HepG2 (cell line): ENCODE results near the gene P2RY6. TPM values are rescaled to one million over a fixed set of nuclear protein-coding genes. Genes with fewer than 3 reads are reported as not detected.
A peak's percentile ranks its signal among the peaks of the same experiment; 100 is the strongest.

Source experiments
- ARID2 ChIP-seq: sonication (generic); formaldehyde crosslinking; IDR thresholded peaks from 2 replicates; pipeline ENCODE4 v1.8.1; 2022; ENCODE audit warnings: mild to moderate bottlenecking, missing genetic modification reagents, borderline replicate concordance
- DNMT1 ChIP-seq: sonication (generic); formaldehyde crosslinking; IDR thresholded peaks from 2 replicates; pipeline ENCODE4 v1.5.1; 2020; ENCODE audit warnings: mild to moderate bottlenecking, missing genetic modification reagents
- KAT7 ChIP-seq: IDR thresholded peaks from 2 replicates; pipeline ENCODE4 v1.6.1; 2018; ENCODE audit warnings: borderline replicate concordance, missing compliant biosample characterization
- MED1 ChIP-seq: sonication (generic); formaldehyde crosslinking; IDR thresholded peaks from 2 replicates; pipeline ENCODE4 v1.4.0; 2020; ENCODE audit warnings: missing genetic modification reagents
- PCBP2 ChIP-seq: fragments of 200-400 bp; formaldehyde crosslinking; optimal IDR thresholded peaks from 2 replicates; pipeline ENCODE3; 2018; ENCODE audit warnings: low read length, low read depth; ENCODE audit not compliant: poor library complexity, severe bottlenecking
- REXO4 ChIP-seq: sonication (generic); formaldehyde crosslinking; IDR thresholded peaks from 2 replicates; pipeline ENCODE4 v1.8.0; 2022; ENCODE audit warnings: missing genetic modification reagents, mild to moderate bottlenecking, borderline replicate concordance
- SP4 ChIP-seq: sonication (generic); formaldehyde crosslinking; IDR thresholded peaks from 2 replicates; pipeline ENCODE4 v1.8.1; 2023; ENCODE audit warnings: mild to moderate bottlenecking, missing genetic modification reagents
- ZNF251 ChIP-seq: sonication (generic); formaldehyde crosslinking; IDR thresholded peaks from 2 replicates; pipeline ENCODE4 v1.9.0; 2021; ENCODE audit warnings: mild to moderate bottlenecking, missing genetic modification reagents
- ZNF337 ChIP-seq: sonication (generic); formaldehyde crosslinking; IDR thresholded peaks from 2 replicates; pipeline ENCODE4 v1.5.1; 2020; ENCODE audit warnings: missing genetic modification reagents, low read depth, mild to moderate bottlenecking, borderline replicate concordance
- ZNF644 ChIP-seq: IDR thresholded peaks from 2 replicates; pipeline ENCODE4 v1.6.1; 2016; ENCODE audit warnings: low read depth
- ZNF713 ChIP-seq: sonication (generic); formaldehyde crosslinking; IDR thresholded peaks from 2 replicates; pipeline ENCODE4 v1.4.0; 2020; ENCODE audit warnings: mild to moderate bottlenecking, missing genetic modification reagents
- polyA plus RNA-seq, 8 experiments: library from polyadenylated mRNA; depleted of rRNA in 3 of 8; stranded (reverse) in 7 of 8; unstranded in 1 of 8; fragments of >200 nt; fragmentation: Illumina TruSeq in 4 of 8; extraction: Trizol in 4 of 8; gene quantifications; 2 replicates each; pipeline versions ENCODE4 v1.2.1 to v1.2.3, GENCODE V29; 2011 to 2016; ENCODE audit warnings: low read depth in 4 of 8, missing spikeins in 1 of 8, mixed read lengths in 1 of 8; ENCODE audit not compliant: insufficient read depth in 1 of 8
- total RNA-seq, 5 experiments: library from RNA; depleted of rRNA; stranded (reverse); fragments of >200 nt; fragmentation: Illumina TruSeq; extraction: Trizol; gene quantifications; 2 replicates each; pipeline ENCODE4 v1.2.3, GENCODE V29; 2016; ENCODE audit warnings: low read depth in 1 of 5
- TF ChIP-seq, protein P1 (sequence below): sonication (generic); formaldehyde crosslinking; IDR thresholded peaks from 2 replicates; pipeline ENCODE4 v1.8.0; 2022; ENCODE audit warnings: missing genetic modification reagents, mild to moderate bottlenecking, moderate library complexity, borderline replicate concordance
- TF ChIP-seq, protein P2 (sequence below), 2 experiments: sonication (generic) in 1 of 2; formaldehyde crosslinking in 1 of 2; IDR thresholded peaks; 2 replicates each; pipeline versions ENCODE4 v1.5.1 to v1.6.1; 2011 to 2020; ENCODE audit warnings: borderline replicate concordance in 1 of 2, low read depth in 1 of 2, low read length in 1 of 2, mild to moderate bottlenecking in 1 of 2, missing genetic modification reagents in 1 of 2, moderate library complexity in 1 of 2
- TF ChIP-seq, protein P3 (sequence below): IDR thresholded peaks from 2 replicates; pipeline ENCODE4 v1.6.1; 2016

Gene P2RY6
- total and polyA plus RNA-seq, 2 of the 13 experiments (the other 11 are each of a cell fraction or from before 2014, with no cell fraction given) = 0.09 to 0.29 TPM

DNA sequence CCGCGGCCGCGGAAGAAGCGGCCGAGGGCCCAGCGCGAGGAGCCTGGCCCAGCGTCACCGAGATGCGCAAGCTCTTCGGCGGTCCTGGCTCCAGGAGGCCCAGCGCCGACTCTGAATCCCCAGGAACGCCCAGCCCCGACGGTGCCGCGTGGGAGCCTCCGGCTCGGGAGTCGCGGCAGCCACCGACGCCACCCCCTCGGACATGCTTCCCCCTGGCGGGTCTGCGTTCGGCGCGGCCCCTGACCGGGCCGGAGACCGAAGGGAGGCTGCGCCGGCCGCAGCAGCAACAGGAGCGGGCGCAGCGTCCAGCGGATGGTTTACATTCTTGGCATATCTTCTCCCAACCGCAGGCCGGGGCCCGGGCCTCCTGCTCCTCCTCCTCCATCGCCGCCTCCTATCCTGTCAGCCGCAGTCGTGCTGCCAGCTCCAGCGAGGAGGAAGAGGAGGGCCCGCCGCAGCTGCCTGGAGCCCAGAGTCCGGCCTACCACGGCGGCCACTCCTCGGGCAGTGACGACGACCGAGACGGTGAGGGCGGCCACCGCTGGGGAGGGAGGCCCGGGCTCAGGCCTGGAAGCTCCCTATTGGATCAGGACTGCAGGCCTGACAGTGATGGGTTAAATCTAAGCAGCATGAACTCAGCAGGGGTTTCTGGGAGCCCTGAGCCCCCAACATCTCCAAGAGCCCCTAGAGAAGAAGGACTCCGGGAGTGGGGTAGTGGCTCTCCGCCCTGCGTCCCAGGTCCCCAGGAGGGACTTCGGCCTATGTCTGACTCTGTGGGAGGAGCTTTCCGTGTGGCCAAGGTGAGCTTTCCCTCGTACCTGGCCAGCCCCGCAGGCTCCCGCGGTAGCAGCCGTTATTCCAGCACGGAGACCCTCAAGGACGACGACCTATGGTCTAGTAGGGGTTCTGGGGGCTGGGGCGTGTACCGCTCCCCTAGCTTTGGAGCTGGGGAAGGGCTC, 37.1 kb downstream of the P2RY6 start (continued):
- TF ChIP-seq, protein P1, sequence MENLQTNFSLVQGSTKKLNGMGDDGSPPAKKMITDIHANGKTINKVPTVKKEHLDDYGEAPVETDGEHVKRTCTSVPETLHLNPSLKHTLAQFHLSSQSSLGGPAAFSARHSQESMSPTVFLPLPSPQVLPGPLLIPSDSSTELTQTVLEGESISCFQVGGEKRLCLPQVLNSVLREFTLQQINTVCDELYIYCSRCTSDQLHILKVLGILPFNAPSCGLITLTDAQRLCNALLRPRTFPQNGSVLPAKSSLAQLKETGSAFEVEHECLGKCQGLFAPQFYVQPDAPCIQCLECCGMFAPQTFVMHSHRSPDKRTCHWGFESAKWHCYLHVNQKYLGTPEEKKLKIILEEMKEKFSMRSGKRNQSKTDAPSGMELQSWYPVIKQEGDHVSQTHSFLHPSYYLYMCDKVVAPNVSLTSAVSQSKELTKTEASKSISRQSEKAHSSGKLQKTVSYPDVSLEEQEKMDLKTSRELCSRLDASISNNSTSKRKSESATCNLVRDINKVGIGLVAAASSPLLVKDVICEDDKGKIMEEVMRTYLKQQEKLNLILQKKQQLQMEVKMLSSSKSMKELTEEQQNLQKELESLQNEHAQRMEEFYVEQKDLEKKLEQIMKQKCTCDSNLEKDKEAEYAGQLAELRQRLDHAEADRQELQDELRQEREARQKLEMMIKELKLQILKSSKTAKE (CRISPR knock-in tag) = peak; percentile 81; the same call in 1 of the 2 replicates
- no peak for TF ChIP-seq ZNF251 (CRISPR knock-in tag)
- TF ChIP-seq ZNF337 (CRISPR knock-in tag) = no peak
- no peak for TF ChIP-seq ZNF713 (CRISPR knock-in tag)
- 0 out of 2 replicates have a peak, but pooled peaks have one; percentile 21 for TF ChIP-seq ZNF644 (CRISPR knock-in tag)
- no peak for TF ChIP-seq KAT7 (CRISPR knock-in tag)
- TF ChIP-seq DNMT1 = no peak
- no peak for TF ChIP-seq PCBP2
- TF ChIP-seq, protein P2, sequence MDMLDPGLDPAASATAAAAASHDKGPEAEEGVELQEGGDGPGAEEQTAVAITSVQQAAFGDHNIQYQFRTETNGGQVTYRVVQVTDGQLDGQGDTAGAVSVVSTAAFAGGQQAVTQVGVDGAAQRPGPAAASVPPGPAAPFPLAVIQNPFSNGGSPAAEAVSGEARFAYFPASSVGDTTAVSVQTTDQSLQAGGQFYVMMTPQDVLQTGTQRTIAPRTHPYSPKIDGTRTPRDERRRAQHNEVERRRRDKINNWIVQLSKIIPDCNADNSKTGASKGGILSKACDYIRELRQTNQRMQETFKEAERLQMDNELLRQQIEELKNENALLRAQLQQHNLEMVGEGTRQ (IDR thresholded peaks at IDR 0.05; ENCODE audit: low read depth, low read length) = no peak
- TF ChIP-seq, protein P2 (CRISPR knock-in tag; IDR thresholded peaks at IDR 0.05; ENCODE audit: borderline replicate concordance) = no peak
- TF ChIP-seq REXO4 = no peak
- peak; percentile 70; the same call in 1 of the 2 replicates for TF ChIP-seq SP4 (CRISPR knock-in tag)
- TF ChIP-seq MED1 (CRISPR knock-in tag) = peak; percentile 79
- TF ChIP-seq, protein P3, sequence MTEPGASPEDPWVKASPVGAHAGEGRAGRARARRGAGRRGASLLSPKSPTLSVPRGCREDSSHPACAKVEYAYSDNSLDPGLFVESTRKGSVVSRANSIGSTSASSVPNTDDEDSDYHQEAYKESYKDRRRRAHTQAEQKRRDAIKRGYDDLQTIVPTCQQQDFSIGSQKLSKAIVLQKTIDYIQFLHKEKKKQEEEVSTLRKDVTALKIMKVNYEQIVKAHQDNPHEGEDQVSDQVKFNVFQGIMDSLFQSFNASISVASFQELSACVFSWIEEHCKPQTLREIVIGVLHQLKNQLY (CRISPR knock-in tag) = no peak; the same call in 1 of the 2 replicates
- no peak for TF ChIP-seq ARID2
